IMR-90 (cell line): ENCODE measurements around the gene PARD3. TPM values are rescaled to one million over a fixed set of nuclear protein-coding genes. Genes with fewer than 3 reads are reported as not detected.

Experiments
- ATAC-seq: fragments of 200-7000 bp; cut with Tn5 transposase; 2 replicates; pipeline ENCODE4 v1.9.1; 2020; ENCODE audit warnings: low read depth, mild to moderate bottlenecking, moderate library complexity
- BruUV-seq: library from RNA; stranded (reverse); fragments of 400-500 nt; replicated peaks from 2 replicates; lab custom pipeline; 2021; lab: Mats Ljungman, UMichigan
- CTCF ChIA-PET: fragments of 300-600 bp; formaldehyde crosslinking; extraction: SDS; loops from one replicate; lab custom pipeline; 2021; ENCODE audit warnings: antibody characterized with exemption; lab: Yijun Ruan, JAX
- POLR2A ChIA-PET: fragments of 300-600 bp; sonication (Branson Sonifier 250); formaldehyde crosslinking; loops from one replicate; lab custom pipeline; 2022; ENCODE audit warnings: antibody characterized with exemption; ENCODE audit not compliant: unreplicated experiment; lab: Charles Lee
- DNase-seq: peaks from one replicate; pipeline ENCODE4 v3.0.0; 2013
- H2AFZ ChIP-seq: replicated peaks from 2 replicates; pipeline ENCODE3; 2013; ENCODE audit warnings: low read length, mild to moderate bottlenecking; ENCODE audit not compliant: poor library complexity
- H2AK5ac ChIP-seq: 2 replicates; pipeline ENCODE4 v1.6.1; 2013; ENCODE audit warnings: low read depth, low read length, inconsistent platforms
- H2AK9ac ChIP-seq: replicated peaks from 2 replicates; pipeline ENCODE3; 2013; ENCODE audit warnings: mild to moderate bottlenecking, low read depth, low read length, moderate library complexity; ENCODE audit not compliant: poor library complexity
- H2BK120ac ChIP-seq: 2 replicates; pipeline ENCODE4 v1.6.1; 2013; ENCODE audit warnings: low read depth, low read length, inconsistent platforms
- H2BK15ac ChIP-seq: 3 replicates; pipeline ENCODE4 v1.6.1; 2013; ENCODE audit warnings: low read depth, low read length, inconsistent platforms
- H2BK20ac ChIP-seq: 2 replicates; pipeline ENCODE4 v1.6.1; 2013; ENCODE audit warnings: low read depth, mild to moderate bottlenecking, inconsistent platforms, low read length, moderate library complexity
- H2BK5ac ChIP-seq: 2 replicates; pipeline ENCODE4 v1.6.1; 2013; ENCODE audit warnings: mild to moderate bottlenecking, low read depth, low read length, inconsistent platforms; ENCODE audit not compliant: poor library complexity, severe bottlenecking
- H3K14ac ChIP-seq: replicated peaks from 2 replicates; pipeline ENCODE4 v1.6.1; 2013; ENCODE audit warnings: low read depth, low read length, inconsistent platforms
- H3K18ac ChIP-seq: 2 replicates; pipeline ENCODE4 v1.6.1; 2013; ENCODE audit warnings: low read depth, low read length, control low read depth
- H3K23ac ChIP-seq: 2 replicates; pipeline ENCODE4 v1.6.1; 2013; ENCODE audit warnings: low read depth, low read length, inconsistent platforms
- H3K27ac ChIP-seq: 2 replicates; pipeline ENCODE4 v1.5.1; 2013; ENCODE audit warnings: mild to moderate bottlenecking, control low read depth, low read length; ENCODE audit not compliant: insufficient read depth
- H3K27me3 ChIP-seq: 2 replicates; pipeline ENCODE4 v1.6.1; 2013; ENCODE audit warnings: low read length; ENCODE audit not compliant: control insufficient read depth, insufficient read depth
- H3K36me3 ChIP-seq: 2 replicates; pipeline ENCODE4 v1.6.1; 2013; ENCODE audit warnings: low read length, mixed read lengths; ENCODE audit not compliant: control insufficient read depth, insufficient read depth
- H3K4ac ChIP-seq: 2 replicates; pipeline ENCODE4 v1.6.1; 2013; ENCODE audit warnings: low read depth, low read length, inconsistent platforms
- H3K4me1 ChIP-seq: 2 replicates; pipeline ENCODE4 v1.6.1; 2013; ENCODE audit warnings: low read length, mixed read lengths; ENCODE audit not compliant: control insufficient read depth, insufficient read depth
- H3K4me2 ChIP-seq: 2 replicates; pipeline ENCODE4 v1.6.1; 2013; ENCODE audit warnings: low read depth, mild to moderate bottlenecking, control low read depth, low read length, moderate library complexity
- H3K4me3 ChIP-seq: 2 replicates; pipeline ENCODE4 v1.5.1; 2013; ENCODE audit warnings: low read depth, mild to moderate bottlenecking, control low read depth, low read length, moderate library complexity; ENCODE audit not compliant: insufficient read depth
- H3K56ac ChIP-seq: 2 replicates; pipeline ENCODE4 v1.6.1; 2013; ENCODE audit warnings: low read length, inconsistent platforms; ENCODE audit not compliant: insufficient read depth; ENCODE audit errors: extremely low read depth
- H3K79me1 ChIP-seq, 2 experiments: 2 replicates each; pipeline ENCODE4 v1.6.1; 2013; ENCODE audit warnings: low read length in 2 of 2, inconsistent platforms in 1 of 2, low read depth in 1 of 2
- H3K9ac ChIP-seq: 2 replicates; pipeline ENCODE4 v1.6.1; 2013; ENCODE audit warnings: low read depth, low read length, control low read depth
- H3K9me1 ChIP-seq: 2 replicates; pipeline ENCODE4 v1.6.1; 2013; ENCODE audit warnings: low read length, inconsistent platforms; ENCODE audit not compliant: insufficient read depth
- H3K9me3 ChIP-seq: 2 replicates; pipeline ENCODE4 v1.6.1; 2013; ENCODE audit warnings: low read length; ENCODE audit not compliant: control insufficient read depth, insufficient read depth
- H4K20me1 ChIP-seq: 2 replicates; pipeline ENCODE4 v1.6.1; 2013; ENCODE audit warnings: low read length, inconsistent platforms; ENCODE audit not compliant: insufficient read depth
- H4K5ac ChIP-seq: 2 replicates; pipeline ENCODE4 v1.6.1; 2013; ENCODE audit warnings: mild to moderate bottlenecking, low read depth, low read length, control low read depth
- H4K8ac ChIP-seq, 2 experiments: 2 replicates each; pipeline ENCODE4 v1.6.1; 2013; ENCODE audit warnings: low read depth in 2 of 2, low read length in 2 of 2, control low read depth in 1 of 2, inconsistent platforms in 1 of 2
- H4K91ac ChIP-seq: 2 replicates; pipeline ENCODE4 v1.6.1; 2013; ENCODE audit warnings: low read depth, low read length, inconsistent platforms; ENCODE audit not compliant: insufficient read depth
- BHLHE40 ChIP-seq: fragments of 150-350 bp; IDR thresholded peaks from 2 replicates; pipeline ENCODE4 v1.6.1; 2016; ENCODE audit warnings: mild to moderate bottlenecking, low read depth, low read length
- CEBPB ChIP-seq: IDR thresholded peaks from 2 replicates; pipeline ENCODE4 v1.6.1; 2012; ENCODE audit warnings: low read depth, low read length, improper control_type of control experiment
- CHD1 ChIP-seq: IDR thresholded peaks from 2 replicates; pipeline ENCODE4 v1.6.1; 2012; ENCODE audit warnings: low read depth, low read length, improper control_type of control experiment
- CTCF ChIP-seq: conservative IDR thresholded peaks from 2 replicates; pipeline ENCODE4 v1.5.1; 2012; ENCODE audit warnings: mild to moderate bottlenecking, low read depth, low read length, improper control_type of control experiment
- ELK1 ChIP-seq: fragments of 150-350 bp; IDR thresholded peaks from 2 replicates; pipeline ENCODE4 v1.6.1; 2016; ENCODE audit warnings: low read depth, mild to moderate bottlenecking, low read length, moderate library complexity, borderline replicate concordance
- FOS ChIP-seq: fragments of 150-350 bp; IDR thresholded peaks from 2 replicates; pipeline ENCODE4 v1.6.1; 2016; ENCODE audit warnings: low read depth, low read length
- MAFK ChIP-seq: IDR thresholded peaks from 2 replicates; pipeline ENCODE4 v1.6.1; 2012; ENCODE audit warnings: low read depth, low read length, improper control_type of control experiment
- MAZ ChIP-seq: IDR thresholded peaks from 2 replicates; pipeline ENCODE4 v1.6.1; 2012; ENCODE audit warnings: low read depth, mild to moderate bottlenecking, low read length, improper control_type of control experiment, moderate library complexity, borderline replicate concordance
- MXI1 ChIP-seq: IDR thresholded peaks from 2 replicates; pipeline ENCODE4 v1.6.1; 2012; ENCODE audit warnings: low read depth, mild to moderate bottlenecking, low read length, moderate library complexity, borderline replicate concordance
- NFE2L2 ChIP-seq: fragments of 150-350 bp; IDR thresholded peaks from 2 replicates; pipeline ENCODE4 v1.6.1; 2016; ENCODE audit warnings: low read depth, mild to moderate bottlenecking, low read length
- POLR2A ChIP-seq: IDR thresholded peaks from 2 replicates; pipeline ENCODE4 v1.6.1; 2012; ENCODE audit warnings: mild to moderate bottlenecking, low read depth, low read length
- RAD21 ChIP-seq: IDR thresholded peaks from 2 replicates; pipeline ENCODE4 v1.6.1; 2012; ENCODE audit warnings: low read length, improper control_type of control experiment
- RCOR1 ChIP-seq: IDR thresholded peaks from 2 replicates; pipeline ENCODE4 v1.6.1; 2012; ENCODE audit warnings: mild to moderate bottlenecking, low read length, improper control_type of control experiment; ENCODE audit not compliant: insufficient replicate concordance
- RFX5 ChIP-seq: IDR thresholded peaks from 2 replicates; pipeline ENCODE4 v1.8.0; 2012; ENCODE audit warnings: low read depth, mild to moderate bottlenecking, low read length, moderate library complexity
- SMC3 ChIP-seq: fragments of 150-350 bp; IDR thresholded peaks from 2 replicates; pipeline ENCODE4 v1.6.1; 2016; ENCODE audit warnings: low read depth, mild to moderate bottlenecking, antibody characterized with exemption, low read length, moderate library complexity
- USF2 ChIP-seq: fragments of 150-350 bp; IDR thresholded peaks from 2 replicates; pipeline ENCODE4 v1.6.1; 2017; ENCODE audit warnings: mild to moderate bottlenecking, antibody characterized with exemption, low read length, low read depth
- WGBS, 2 experiments: methylation state at CpG; one replicate each; pipeline versions ENCODE4 v1.1.5 to v1.1.7; 2013; ENCODE audit warnings: missing lambda C conversion rate in 2 of 2; ENCODE audit not compliant: insufficient read length in 1 of 2; ENCODE audit errors: extremely low coverage in 2 of 2; 5-methylcytosine and 5-hydroxymethylcytosine counted together
- dilution Hi-C: fragments of 300-500 bp; cut with HindIII; formaldehyde crosslinking; loops from one replicate; pipeline ENCODE4 v1.14.3; 2018; ENCODE audit warnings: low sequenced_read_pairs; ENCODE audit not compliant: unreplicated experiment
- in situ Hi-C: fragments of 300-500 bp; cut with MboI; formaldehyde crosslinking; loops from 3 replicates; pipeline ENCODE4 v1.14.3; 2019; ENCODE audit warnings: low sequenced_read_pairs, inconsistent platforms, mixed read lengths
- intact Hi-C: fragments of 100-400 bp; cut with micrococcal nuclease; formaldehyde crosslinking; loops from 2 replicates; pipeline ENCODE4 v1.10.0; 2022
- polyA plus RNA-seq, 3 experiments: library from polyadenylated mRNA; depleted of rRNA; stranded (reverse); fragments of >200 nt; gene quantifications; 2 replicates each; pipeline ENCODE4 v1.2.3, GENCODE V29; 2012; ENCODE audit warnings: low replicate concordance in 1 of 3
- total RNA-seq: library from RNA; depleted of rRNA; stranded (reverse); fragments of >200 nt; gene quantifications from 2 replicates; pipeline ENCODE4 v1.2.3, GENCODE V29; 2012

PARD3 gene
- total and polyA plus RNA-seq, 2 of the 4 experiments (the other 2 are of a cell fraction) = 14.6 to 37.5 TPM

- Histone ChIP-seq H2AK5ac (peak overlapping the region; percentile 16; the same call in 1 of the 2 replicates), H3K36me3 (no peaks in the 10 kb centered on the region), H3K23ac (no peak overlapping the region), H3K9me1 (peaks cover 5% of the 10 kb centered on the region), H3K56ac (no peak overlapping the region), H3K14ac (no peak overlapping the region), H4K20me1 (peaks cover 22% of the 10 kb centered on the region), H2BK5ac (no peak overlapping the region), H4K8ac (no peak overlapping the region), H3K9ac (no peak overlapping the region), H3K18ac (no peak overlapping the region), H2AFZ (no peak overlapping the region), H4K91ac (no peak overlapping the region), H3K79me1 (peaks cover 14 to 61% of the 10 kb centered on the region in 2 experiments), H2AK9ac (no peak overlapping the region), H4K5ac (no peak overlapping the region), H3K4me3 (no peak overlapping the region), H2BK120ac (0 out of 2 replicates have a peak overlapping the region, but pooled peaks have one; percentile 1), H3K27me3 (no peaks in the 10 kb centered on the region), H2BK20ac (no peak overlapping the region), H3K4me2 (no peak overlapping the region), H3K4me1 (peaks cover 9% of the 10 kb centered on the region), H2BK15ac (peak overlapping the region; percentile 7; the same call in 1 of the 3 replicates), H3K9me3 (no peaks in the 10 kb centered on the region), H3K4ac (peak overlapping the region; percentile 45), H3K27ac (no peak overlapping the region)
- TF ChIP-seq MAZ = no peak
- no peak for TF ChIP-seq POLR2A
- no peak for TF ChIP-seq MXI1
- no peak for TF ChIP-seq RCOR1
- TF ChIP-seq FOS = no peak
- TF ChIP-seq CEBPB = no peak
- TF ChIP-seq NFE2L2 = no peak
- TF ChIP-seq SMC3 = no peak
- no peak for TF ChIP-seq CTCF
- TF ChIP-seq RFX5 = no peak
- TF ChIP-seq ELK1 = no peak
- no peak for TF ChIP-seq CHD1
- no peak for TF ChIP-seq USF2
- no peak for TF ChIP-seq MAFK
- TF ChIP-seq RAD21 = no peak
- no peak for TF ChIP-seq BHLHE40
- POLR2A ChIA-PET = no interaction called here
- DNase-seq = no peak
- ATAC-seq = no peak
- in situ Hi-C loops (no loop called here), dilution Hi-C loops (no loop called here), intact Hi-C loops (loop anchor here (2.0 to 10.0 kb wide), 3 partner anchors 90 to 304 kb away; no protein-coding TSS in a partner anchor)
- no TSS peak for BruUV-seq
- 83% methylated on average over 2 of the region's 4 CpGs; no CpG with 5 or more reads in 1 of the 2 experiments for whole genome bisulfite sequencing, 2 experiments
- CTCF ChIA-PET = interaction anchor here (1.1 kb wide), 1 partner anchor 132 kb away, joined by 3 read pairs; no protein-coding TSS in a partner anchor
Observed at GRCh38 chr10:34722404-34722803, 92.7 kb downstream of the PARD3 start.
